Hepatocyte (in vitro differentiated cells): Measurements from ENCODE around the gene ADCY1. TPM values are rescaled to one million over a fixed set of nuclear protein-coding genes. Genes with fewer than 3 reads are reported as not detected.

Experiments
- DNase-seq: peaks from one replicate; pipeline ENCODE4 v3.0.0-alpha.2; 2016; ENCODE audit warnings: low spot score
- H2AFZ ChIP-seq: fragments of 200-600 bp; sonication (generic); 2 replicates; pipeline ENCODE4 v1.6.0; 2016; ENCODE audit warnings: antibody characterized with exemption, mild to moderate bottlenecking
- H3K27ac ChIP-seq: fragments of 200-600 bp; sonication (generic); 2 replicates; pipeline ENCODE4 v1.5.1; 2016; ENCODE audit warnings: mild to moderate bottlenecking
- H3K27me3 ChIP-seq: fragments of 200-600 bp; sonication (generic); 2 replicates; pipeline ENCODE4 v1.6.1; 2016
- H3K36me3 ChIP-seq: fragments of 200-600 bp; sonication (generic); replicated peaks from 2 replicates; pipeline ENCODE4 v1.5.1; 2016; ENCODE audit warnings: low read depth; ENCODE audit not compliant: insufficient read depth
- H3K4me1 ChIP-seq: fragments of 200-600 bp; sonication (generic); 2 replicates; pipeline ENCODE4 v1.5.1; 2016; ENCODE audit warnings: mild to moderate bottlenecking, moderate library complexity; ENCODE audit not compliant: insufficient read depth
- H3K4me2 ChIP-seq: fragments of 200-600 bp; sonication (generic); 2 replicates; pipeline ENCODE4 v1.6.0; 2016
- H3K4me3 ChIP-seq: fragments of 200-600 bp; sonication (generic); 2 replicates; pipeline ENCODE4 v1.5.1; 2016; ENCODE audit warnings: mild to moderate bottlenecking
- H3K79me2 ChIP-seq: fragments of 200-600 bp; sonication (generic); 2 replicates; pipeline ENCODE4 v1.6.0; 2017; ENCODE audit warnings: mild to moderate bottlenecking
- H3K9me2 ChIP-seq: fragments of 200-600 bp; sonication (generic); replicated peaks from 2 replicates; pipeline ENCODE4 v1.6.0; 2017; ENCODE audit warnings: mild to moderate bottlenecking; ENCODE audit not compliant: insufficient read depth
- H3K9me3 ChIP-seq: fragments of 200-600 bp; sonication (generic); 2 replicates; pipeline ENCODE4 v1.5.1; 2016; ENCODE audit warnings: low read depth, mild to moderate bottlenecking
- H4K20me1 ChIP-seq: fragments of 200-600 bp; sonication (generic); 2 replicates; pipeline ENCODE4 v1.6.0; 2016; ENCODE audit warnings: mild to moderate bottlenecking; ENCODE audit not compliant: insufficient read depth, poor library complexity, severe bottlenecking
- CTCF ChIP-seq: fragments of 200-600 bp; sonication (generic); IDR thresholded peaks from 2 replicates; pipeline ENCODE4 v1.5.1; 2016; ENCODE audit warnings: antibody characterized with exemption, mild to moderate bottlenecking; ENCODE audit not compliant: poor library complexity
- EZH2 ChIP-seq: fragments of 200-600 bp; sonication (generic); IDR thresholded peaks from 2 replicates; pipeline ENCODE4 v1.6.1; 2016; ENCODE audit warnings: antibody characterized with exemption, mild to moderate bottlenecking, borderline replicate concordance
- EZH2phosphoT487 ChIP-seq: fragments of 200-600 bp; sonication (generic); IDR thresholded peaks from one replicate; pipeline ENCODE4 v1.6.1; 2018; ENCODE audit warnings: antibody characterized with exemption, mild to moderate bottlenecking, low read depth, moderate library complexity; ENCODE audit not compliant: unreplicated experiment, severe bottlenecking
- WGBS: methylation state at CpG from one replicate; pipeline ENCODE4 v1.1.6; 2016; ENCODE audit warnings: low lambda C conversion rate; ENCODE audit errors: missing lambda C conversion rate; 5-methylcytosine and 5-hydroxymethylcytosine counted together
- polyA plus RNA-seq: library from polyadenylated mRNA; unstranded; fragments of >200 nt; fragmentation: Nextera tagmentation; extraction: Ambion mirVana; gene quantifications from 2 replicates; pipeline ENCODE4 v1.2.1, GENCODE V29; 2016
- total RNA-seq: library from RNA; depleted of rRNA; stranded (reverse); fragments of >200 nt; gene quantifications from 2 replicates; pipeline ENCODE4 v1.2.3, GENCODE V29; 2014

The ADCY1 gene
- total and polyA plus RNA-seq, 2 experiments from 2014 or later, result 1.3 to 2.9 TPM

GRCh38 chr7:45677311-45677900, 103.2 kb downstream of the ADCY1 start:
- H3K27me3 ChIP-seq, result no peaks in the 10 kb centered on the region
- no peak overlapping the region for H3K27ac ChIP-seq
- H3K9me2 ChIP-seq, result no peaks in the 10 kb centered on the region
- H3K4me2 ChIP-seq, result no peak overlapping the region
- no peaks in the 10 kb centered on the region for H3K79me2 ChIP-seq
- no peak for DNase-seq
- 85% methylated on average over 9 of the region's 9 CpGs for WGBS
- no peaks in the 10 kb centered on the region for H3K4me1 ChIP-seq
- no peak overlapping the region for H3K4me3 ChIP-seq
- no peak for TF ChIP-seq EZH2
- TF ChIP-seq CTCF, result no peak
- no peak for TF ChIP-seq EZH2phosphoT487
- no peak overlapping the region for H2AFZ ChIP-seq
- H3K9me3 ChIP-seq, result no peaks in the 10 kb centered on the region
- no peaks in the 10 kb centered on the region for H3K36me3 ChIP-seq
- H4K20me1 ChIP-seq, result no peaks in the 10 kb centered on the region

DNA sequence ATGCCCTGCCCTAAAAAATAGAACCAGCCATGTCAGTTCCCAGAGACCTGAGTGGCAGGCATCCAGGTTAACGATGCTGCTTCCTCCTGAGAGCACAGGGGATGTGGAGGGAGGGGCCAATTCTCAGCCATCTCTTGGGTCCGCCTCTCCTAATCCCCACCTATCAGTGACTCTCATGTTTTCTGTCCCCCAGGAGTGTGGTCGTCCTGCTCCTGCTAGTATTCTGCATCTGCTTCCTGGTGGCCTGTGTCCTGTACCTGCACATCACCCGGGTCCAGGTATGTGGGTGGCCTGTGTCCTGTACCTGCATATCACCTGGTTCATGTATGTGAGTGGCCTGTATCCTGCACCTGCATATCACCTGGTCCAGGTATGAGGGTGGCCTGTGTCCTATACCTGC, 105.3 kb downstream of the ADCY1 start:
- Histone ChIP-seq H2AFZ (no peak overlapping the region), H3K4me2 (no peak overlapping the region), H4K20me1 (no peaks in the 10 kb centered on the region), H3K4me3 (no peak overlapping the region), H3K27me3 (no peaks in the 10 kb centered on the region), H3K9me3 (no peaks in the 10 kb centered on the region), H3K9me2 (no peaks in the 10 kb centered on the region), H3K79me2 (no peaks in the 10 kb centered on the region), H3K36me3 (no peaks in the 10 kb centered on the region), H3K4me1 (no peaks in the 10 kb centered on the region), H3K27ac (no peak overlapping the region)
- TF ChIP-seq EZH2phosphoT487 (no peak), CTCF (no peak), EZH2 (no peak)
- WGBS, result 83% methylated on average over 4 of the region's 4 CpGs
- DNase-seq, result no peak

DNA sequence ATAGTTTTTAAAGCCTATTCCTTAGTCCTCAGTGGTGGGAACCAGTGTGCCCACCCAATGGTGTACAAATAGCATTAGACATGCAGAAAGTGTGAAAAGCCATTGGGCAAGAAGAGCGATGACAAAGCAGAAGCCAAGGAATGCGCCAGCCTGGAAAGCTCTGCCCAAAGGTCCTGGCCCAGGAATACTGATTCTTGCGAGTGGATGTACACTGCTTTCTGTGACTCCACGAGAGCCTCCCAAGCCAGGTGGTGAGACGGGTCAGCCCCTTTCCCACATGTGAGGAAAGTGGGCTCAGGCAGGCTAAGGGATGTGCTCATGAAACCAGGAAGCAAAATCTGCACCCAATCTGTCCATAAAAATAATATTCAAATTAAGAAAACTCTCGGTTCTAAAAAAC, 106.6 kb downstream of the ADCY1 start:
- Histone ChIP-seq H3K4me3 (no peak overlapping the region), H4K20me1 (no peaks in the 10 kb centered on the region), H3K79me2 (no peaks in the 10 kb centered on the region), H3K27me3 (no peaks in the 10 kb centered on the region), H3K27ac (no peak overlapping the region), H3K9me2 (no peaks in the 10 kb centered on the region), H2AFZ (no peak overlapping the region), H3K4me1 (no peaks in the 10 kb centered on the region), H3K4me2 (no peak overlapping the region), H3K9me3 (no peaks in the 10 kb centered on the region), H3K36me3 (no peaks in the 10 kb centered on the region)
- TF ChIP-seq EZH2phosphoT487 (no peak), EZH2 (no peak), CTCF (no peak)
- no peak for DNase-seq
- WGBS, result over 99% methylated on average over 6 of the region's 6 CpGs
